ENCODE results near the gene FTSJ3.

The FTSJ3 gene

DNA sequence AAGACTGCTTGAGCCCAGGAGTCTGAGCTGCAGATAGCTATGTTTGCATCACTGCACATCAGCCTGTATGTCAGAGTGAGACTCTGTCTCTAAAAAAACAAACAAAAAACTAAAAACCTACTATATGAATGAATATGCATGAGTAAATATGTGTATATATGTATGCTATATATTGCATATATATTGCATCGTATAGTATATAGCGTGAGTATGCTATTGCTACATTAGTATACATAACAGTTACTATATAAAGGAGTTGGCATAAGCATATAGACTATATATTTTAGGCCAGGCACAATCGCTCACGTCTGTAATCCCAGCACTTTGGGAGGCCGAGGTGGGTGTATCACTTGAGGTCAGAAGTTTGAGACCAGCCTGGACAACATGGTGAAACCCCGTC is 37.4 kb downstream of the FTSJ3 start:
- no peak for DNase-seq (ENCODE audit: low read depth in 2 of 3, low spot score in 2 of 3)

DNA sequence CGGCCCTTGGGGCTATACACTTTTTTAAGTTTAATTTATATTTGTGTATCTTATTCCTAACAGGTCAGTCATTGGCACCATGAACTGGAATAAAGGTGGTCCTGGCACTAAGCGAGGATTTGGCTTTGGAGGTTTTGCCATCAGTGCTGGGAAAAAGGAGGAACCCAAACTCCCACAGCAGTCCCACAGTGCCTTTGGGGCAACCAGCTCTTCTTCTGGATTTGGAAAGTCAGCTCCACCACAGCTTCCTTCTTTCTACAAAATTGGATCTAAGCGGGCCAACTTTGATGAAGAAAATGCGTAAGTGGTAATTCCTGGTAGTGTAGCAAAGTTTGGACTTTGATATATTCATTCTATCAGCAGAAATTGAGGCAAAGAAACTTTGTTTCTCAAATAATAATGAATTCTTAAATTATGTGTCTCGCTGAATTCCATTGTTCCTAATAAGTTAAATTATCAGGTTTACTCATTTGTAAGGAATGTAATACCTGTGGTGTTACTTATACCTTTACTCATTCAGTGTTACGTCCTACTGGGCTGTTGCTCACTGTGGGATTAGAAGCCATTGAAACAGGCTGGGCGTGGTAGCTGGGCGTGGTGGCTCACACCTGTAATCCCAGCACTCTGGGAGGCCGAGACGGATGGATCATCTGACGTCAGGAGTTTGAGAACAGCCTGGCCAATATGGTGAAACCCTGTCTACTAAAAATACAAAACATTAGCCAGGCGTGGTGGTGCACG is 40.3 kb downstream of the FTSJ3 start:
- DNase-seq (ENCODE audit: low read depth in 2 of 3, low spot score in 2 of 3), result no peak

DNA sequence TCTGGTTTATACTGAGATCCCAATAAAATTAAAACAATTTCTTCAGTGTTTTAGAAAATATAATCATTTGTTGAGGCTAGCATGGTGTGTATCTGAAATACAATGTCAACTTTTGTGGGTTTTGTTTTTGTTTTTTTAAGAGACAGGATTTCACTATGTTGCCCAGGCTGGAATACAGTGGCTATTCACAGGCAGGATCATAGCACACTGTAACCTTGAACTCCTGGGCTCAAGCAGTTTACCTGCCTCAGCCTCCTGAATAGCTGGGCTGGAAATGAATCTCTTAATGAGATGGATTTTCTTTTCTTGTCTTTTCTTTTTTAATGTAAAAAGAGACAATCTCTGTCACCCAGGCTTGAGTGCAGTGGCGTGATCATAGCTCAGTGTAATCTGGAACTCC is 41.3 kb downstream of the FTSJ3 start:
- DNase-seq (ENCODE audit: low read depth in 2 of 3, low spot score in 2 of 3), result no peak

DNA sequence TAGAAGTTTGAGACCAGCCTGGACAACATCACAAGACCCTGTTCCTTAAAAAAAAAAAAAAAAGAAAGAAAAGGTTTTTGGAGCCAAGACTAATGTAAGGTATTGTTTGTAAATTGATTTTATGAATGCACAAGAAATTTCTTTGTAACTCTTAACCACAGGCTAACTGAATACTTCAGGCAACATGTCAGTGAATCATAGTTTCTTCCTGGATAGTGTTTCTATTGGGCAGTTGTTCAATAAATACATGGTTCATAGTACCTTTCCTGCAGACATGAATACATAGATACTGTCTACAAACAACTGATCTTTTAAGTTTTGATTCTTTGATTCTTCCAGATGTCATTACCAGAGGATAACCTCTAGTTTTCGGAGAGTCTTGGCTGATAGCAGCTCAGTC is 41.9 kb downstream of the FTSJ3 start:
- DNase-seq (ENCODE audit: low read depth in 2 of 3, low spot score in 2 of 3), result no peak

DNA sequence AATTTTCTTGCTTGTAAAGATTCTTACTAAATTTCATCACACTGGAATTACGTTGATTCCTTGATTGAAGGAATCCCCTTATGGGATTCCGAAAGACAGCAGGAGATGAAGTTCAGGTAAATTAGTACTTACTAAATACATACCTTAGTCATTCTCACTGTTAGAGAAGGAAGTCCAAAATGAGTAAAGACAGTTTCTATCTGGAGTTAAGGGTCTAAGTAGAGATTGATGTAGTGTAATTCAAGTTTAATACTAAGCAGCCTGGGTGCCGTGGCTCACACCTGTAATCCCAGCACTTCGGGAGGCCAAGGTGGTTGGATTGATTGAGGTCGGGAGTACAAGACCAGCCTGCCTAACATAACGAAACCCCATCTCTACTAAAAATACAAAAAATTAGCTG is 43.9 kb downstream of the FTSJ3 start:
- DNase-seq (ENCODE audit: low read depth in 2 of 3, low spot score in 2 of 3), result no peak

DNA sequence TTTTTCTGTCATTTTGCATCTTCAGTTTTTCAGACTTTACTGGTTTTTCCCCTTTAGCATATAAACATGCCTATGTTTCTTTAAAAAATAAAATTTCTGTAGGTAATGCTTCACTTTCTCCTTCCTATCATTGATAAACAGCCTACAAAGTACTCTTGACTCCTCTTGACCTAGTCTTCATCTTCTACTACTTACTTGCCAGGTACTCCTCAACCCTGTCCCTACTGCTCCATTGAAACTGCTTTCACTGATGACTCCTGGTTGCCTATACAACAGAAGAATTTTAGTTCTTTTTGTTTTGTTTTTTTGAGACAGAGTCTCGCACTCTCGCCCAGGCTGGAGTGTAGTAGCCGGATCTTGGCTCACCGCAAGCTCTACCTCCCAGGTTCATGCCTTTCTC is 46.5 kb downstream of the FTSJ3 start:
- DNase-seq (ENCODE audit: low read depth in 2 of 3, low spot score in 2 of 3), result no peak

DNA sequence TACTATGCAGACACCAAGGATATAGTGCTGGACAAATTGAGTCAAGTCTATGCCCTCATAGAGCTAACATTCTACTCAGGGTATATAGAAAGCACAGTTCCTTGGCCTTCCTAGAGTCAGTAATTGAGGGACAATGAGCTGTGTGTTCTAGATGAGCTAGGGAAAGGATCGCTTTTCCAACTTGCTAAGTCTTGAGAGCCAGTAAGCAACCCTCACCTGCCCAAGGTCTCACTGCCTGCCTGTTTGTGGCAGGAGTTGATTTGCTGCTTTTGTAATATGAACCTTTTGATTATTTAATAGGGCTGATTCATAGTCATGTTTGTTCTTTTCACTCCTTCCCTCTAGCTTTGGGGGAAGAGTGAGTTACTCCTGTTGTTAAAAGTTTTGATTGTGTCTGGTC is 47.0 kb downstream of the FTSJ3 start:
- no peak for DNase-seq (ENCODE audit: low read depth in 2 of 3, low spot score in 2 of 3)

DNA sequence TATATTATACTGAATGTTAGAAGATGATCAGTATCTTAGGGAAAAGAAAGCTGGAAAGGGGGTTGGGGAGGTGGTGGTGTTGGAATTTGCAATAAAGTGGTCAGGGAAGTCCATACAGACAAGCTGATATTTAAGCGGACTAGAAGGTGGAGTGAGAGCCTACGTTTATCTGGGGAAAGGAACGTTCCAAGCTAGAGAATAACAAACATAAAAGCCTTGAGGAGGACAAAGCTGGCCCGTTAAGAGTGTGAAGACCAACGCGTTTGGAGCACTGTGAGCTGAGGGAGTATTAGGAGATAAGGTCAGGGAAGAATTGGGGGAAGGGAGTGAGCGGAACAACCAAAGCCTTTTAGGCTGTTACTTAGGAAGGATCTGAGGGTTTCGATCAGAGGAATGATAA is 52.0 kb downstream of the FTSJ3 start:
- no peak for DNase-seq (ENCODE audit: low read depth in 2 of 3, low spot score in 2 of 3)

DNA sequence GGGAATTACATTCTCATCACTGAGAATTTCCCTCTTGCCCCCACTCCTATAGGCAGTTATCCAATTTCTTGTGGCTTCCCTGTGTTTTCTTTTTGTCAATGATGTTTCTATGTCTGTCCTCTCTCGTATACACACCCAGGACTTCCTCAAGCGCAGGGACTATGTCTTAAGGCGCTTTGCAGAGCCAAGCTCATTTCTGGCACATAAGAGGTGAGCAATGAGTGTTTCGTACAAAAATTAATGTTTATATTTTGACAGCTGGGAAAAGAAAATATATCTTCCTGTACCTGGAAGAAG is 52.5 kb downstream of the FTSJ3 start:
- no peak for DNase-seq (ENCODE audit: low read depth in 2 of 3, low spot score in 2 of 3)

DNA sequence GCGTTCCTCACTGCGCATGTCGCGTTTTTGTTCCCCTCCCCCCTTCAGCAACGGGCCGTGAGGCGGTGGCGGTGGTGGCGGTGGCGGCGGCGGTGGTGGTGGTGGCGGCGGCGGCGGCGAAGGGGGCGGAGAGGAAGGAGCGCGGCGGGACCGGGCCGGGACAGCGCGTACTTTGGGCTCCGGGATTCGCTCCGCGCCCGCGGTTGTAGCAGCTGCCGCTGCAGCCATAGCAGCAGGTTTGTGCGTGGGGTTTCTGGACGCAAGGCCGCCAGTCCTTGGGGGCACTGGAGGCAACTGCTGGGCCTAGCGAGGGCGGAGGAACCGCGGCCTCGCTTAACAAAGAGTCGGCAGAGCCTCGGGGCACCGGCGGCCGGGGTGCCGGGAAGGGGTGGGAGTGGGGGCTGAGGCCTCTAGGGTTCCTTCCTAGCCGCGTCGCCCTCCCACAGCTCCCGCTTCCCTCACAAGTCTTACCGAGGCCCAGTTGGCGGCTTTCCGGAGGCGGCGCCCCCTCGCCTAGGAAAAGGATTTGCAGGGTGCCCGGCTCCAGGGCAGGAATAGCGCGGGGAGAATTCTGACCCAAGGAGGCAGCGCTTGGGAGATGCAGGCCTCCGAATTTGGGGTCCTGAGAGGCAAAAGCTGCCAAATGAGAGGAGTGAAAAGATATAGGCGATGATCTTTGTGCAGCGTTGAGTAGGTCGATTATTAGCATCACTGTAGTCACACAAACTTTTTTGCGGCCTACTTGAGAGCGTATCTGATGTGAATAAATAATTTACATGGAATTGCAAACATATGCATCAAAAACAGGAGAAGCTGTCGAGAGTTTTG is 53.1 kb downstream of the FTSJ3 start, which contains the start of gene DDX42:
DDX42 (plus strand) TSS at position 30 of the 828 bp plus-strand sequence. CDS start 12,880 bp downstream, outside the sequence.
- DNase-seq (ENCODE audit: low read depth in 2 of 3, low spot score in 2 of 3), result peak in 1 of 3 experiments; percentile 38

DNA sequence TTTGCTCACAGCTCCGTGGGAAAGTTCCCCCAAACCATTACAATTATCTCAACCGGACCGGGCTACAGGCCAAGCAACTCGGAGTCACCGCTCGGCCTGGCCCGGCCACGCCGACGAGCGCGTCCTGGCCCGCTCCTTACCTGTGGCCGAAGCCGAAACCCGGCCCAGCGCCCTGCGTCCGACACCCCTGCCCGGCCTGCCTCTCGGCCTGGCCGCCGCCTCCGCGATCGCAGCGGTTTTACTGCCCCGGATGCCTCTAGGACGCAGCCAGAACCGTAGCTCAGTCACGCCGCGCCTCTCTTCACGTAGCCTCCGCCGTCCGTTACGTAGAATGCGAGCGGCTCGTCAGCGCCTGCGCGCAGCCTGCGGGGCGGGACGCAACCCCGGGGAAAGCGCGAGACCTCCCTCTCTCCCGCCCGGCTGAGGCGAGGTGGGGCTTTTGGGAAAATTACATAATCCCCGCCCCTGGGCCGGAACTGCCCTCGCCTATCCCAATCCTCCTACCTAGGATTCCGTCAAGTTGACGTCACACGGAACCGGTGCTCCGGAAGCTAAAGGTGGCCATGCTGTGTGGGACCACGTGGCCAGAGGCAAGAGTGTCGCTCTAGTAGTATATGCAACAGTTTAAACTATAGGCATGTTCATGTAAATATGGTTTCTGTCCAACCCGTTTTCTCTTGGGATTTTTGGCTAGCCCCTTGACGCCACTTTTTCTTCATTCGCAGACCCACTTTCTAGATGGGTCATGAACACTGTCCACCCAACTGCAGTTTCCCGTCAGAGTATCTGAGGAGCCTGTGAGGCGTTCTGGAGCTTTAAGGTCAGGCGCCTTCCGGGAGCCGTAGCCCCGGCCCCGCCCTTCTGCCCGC is 54.0 kb downstream of the FTSJ3 start, which contains the start of gene CCDC47:
CCDC47 (minus strand) TSS at position 326 of the 869 bp plus-strand sequence. CDS start 7,422 bp downstream, outside the sequence.
- peak; percentile 91 to 98 (median 94) for DNase-seq (ENCODE audit: low read depth in 2 of 3, low spot score in 2 of 3)

DNA sequence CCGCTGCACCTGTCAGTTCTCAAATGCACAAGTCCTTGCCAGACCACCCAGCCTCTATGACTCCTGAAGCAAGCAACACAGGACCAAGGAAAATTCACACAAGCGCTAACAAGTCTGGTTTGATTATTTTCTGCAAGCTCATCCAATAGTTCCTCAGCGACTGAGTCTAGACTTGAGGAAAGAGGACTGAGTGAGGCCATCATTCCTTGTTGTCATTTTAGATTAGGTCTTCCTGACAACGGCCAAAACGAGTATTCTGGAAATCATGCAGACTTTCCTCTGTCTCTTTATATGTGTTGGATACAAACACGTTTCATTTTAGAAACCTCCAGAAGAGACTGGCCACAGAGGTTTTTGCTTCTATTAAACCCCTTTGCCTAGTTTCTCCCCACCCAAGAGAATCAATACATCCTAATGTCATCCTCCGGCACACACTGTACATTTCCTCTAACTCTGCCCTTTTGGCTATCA is 54.6 kb downstream of the FTSJ3 start:
- DNase-seq (ENCODE audit: low read depth in 2 of 3, low spot score in 2 of 3), result no peak
